ENCODE measurements around the gene ADAMTSL3. TPM values are rescaled to one million over a fixed set of nuclear protein-coding genes. Genes with fewer than 3 reads are reported as not detected.
"Not testable (repeated sequence)": the region's sequence is repeated elsewhere in the genome, so short reads cannot be mapped to it uniquely, and the experiment has no call there.

The ADAMTSL3 gene
- total RNA-seq, 1 donor: 0.72 TPM

DNA sequence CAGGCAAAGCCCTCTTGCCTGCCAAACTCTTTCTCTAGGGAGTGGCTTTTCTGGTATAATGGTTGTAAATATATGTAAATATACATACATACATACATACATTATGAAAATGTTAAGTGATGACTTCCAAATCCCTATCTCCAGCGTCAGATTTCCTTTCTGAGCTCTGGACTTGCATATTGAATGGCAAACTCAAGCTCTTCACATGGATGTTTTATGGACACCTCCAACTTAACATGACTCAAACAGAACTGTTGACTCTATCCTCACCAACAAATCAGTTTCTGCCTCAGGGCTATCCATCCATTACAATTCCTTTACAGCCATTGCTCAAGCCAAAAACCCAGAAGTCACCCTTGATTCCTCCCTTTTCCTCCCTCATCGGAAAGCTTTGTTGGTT is 45.1 kb downstream of the ADAMTSL3 start:
- Histone ChIP-seq H4K20me1 (ENCODE audit: insufficient read depth, low read length) (no peaks in the 10 kb centered on the region), H3K9me3 (ENCODE audit: low read depth, low read length) (no peaks in the 10 kb centered on the region), H3K4me3 (ENCODE audit: insufficient read depth, low read length) (no peak overlapping the region), H3K27me3 (ENCODE audit: insufficient read depth, low read length) (no peaks in the 10 kb centered on the region), H2AFZ (ENCODE audit: low read length) (no peak overlapping the region), H3K4me2 (ENCODE audit: insufficient read depth, low read length) (no peak overlapping the region), H3K27ac (ENCODE audit: low read depth, low read length) (no peak overlapping the region), H3K4me1 (ENCODE audit: insufficient read depth, low read length) (peaks cover 5% of the 10 kb centered on the region), H3K79me2 (ENCODE audit: insufficient read depth, low read length) (no peaks in the 10 kb centered on the region), H3K36me3 (ENCODE audit: insufficient read depth, low read length) (no peaks in the 10 kb centered on the region)
- TF ChIP-seq, protein P1, sequence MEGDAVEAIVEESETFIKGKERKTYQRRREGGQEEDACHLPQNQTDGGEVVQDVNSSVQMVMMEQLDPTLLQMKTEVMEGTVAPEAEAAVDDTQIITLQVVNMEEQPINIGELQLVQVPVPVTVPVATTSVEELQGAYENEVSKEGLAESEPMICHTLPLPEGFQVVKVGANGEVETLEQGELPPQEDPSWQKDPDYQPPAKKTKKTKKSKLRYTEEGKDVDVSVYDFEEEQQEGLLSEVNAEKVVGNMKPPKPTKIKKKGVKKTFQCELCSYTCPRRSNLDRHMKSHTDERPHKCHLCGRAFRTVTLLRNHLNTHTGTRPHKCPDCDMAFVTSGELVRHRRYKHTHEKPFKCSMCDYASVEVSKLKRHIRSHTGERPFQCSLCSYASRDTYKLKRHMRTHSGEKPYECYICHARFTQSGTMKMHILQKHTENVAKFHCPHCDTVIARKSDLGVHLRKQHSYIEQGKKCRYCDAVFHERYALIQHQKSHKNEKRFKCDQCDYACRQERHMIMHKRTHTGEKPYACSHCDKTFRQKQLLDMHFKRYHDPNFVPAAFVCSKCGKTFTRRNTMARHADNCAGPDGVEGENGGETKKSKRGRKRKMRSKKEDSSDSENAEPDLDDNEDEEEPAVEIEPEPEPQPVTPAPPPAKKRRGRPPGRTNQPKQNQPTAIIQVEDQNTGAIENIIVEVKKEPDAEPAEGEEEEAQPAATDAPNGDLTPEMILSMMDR (IDR thresholded peaks at IDR 0.05; ENCODE audit: extremely low read depth, low read depth, low read length): no peak
- no peak for DNase-seq (ENCODE audit: insufficient read length, low spot score, missing footprints)

DNA sequence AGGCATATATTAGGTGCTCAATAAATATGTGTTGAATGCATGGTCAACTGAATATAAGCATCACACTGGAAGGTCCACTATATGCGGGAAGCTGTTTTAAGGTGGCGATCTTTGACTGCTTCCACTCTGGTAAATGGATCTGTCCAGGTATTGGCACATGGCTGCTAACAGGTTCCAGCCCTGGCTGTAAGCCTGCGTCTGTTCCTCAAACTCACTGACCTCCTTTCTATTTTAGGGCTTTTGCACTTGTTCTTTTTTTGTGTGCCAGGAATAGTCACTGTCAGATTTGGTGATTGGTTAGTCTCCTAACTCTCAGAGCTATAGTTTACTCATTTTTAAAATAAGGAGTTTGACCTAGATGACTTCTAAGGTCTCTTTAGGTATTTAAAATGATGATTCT is 46.2 kb downstream of the ADAMTSL3 start:
- H3K4me2 ChIP-seq (ENCODE audit: insufficient read depth, low read length): no peak overlapping the region
- H4K20me1 ChIP-seq (ENCODE audit: insufficient read depth, low read length): no peaks in the 10 kb centered on the region
- H3K27ac ChIP-seq (ENCODE audit: low read depth, low read length): no peak overlapping the region
- no peak for DNase-seq (ENCODE audit: insufficient read length, low spot score, missing footprints)
- H3K27me3 ChIP-seq (ENCODE audit: insufficient read depth, low read length): no peaks in the 10 kb centered on the region
- no peaks in the 10 kb centered on the region for H3K79me2 ChIP-seq (ENCODE audit: insufficient read depth, low read length)
- H2AFZ ChIP-seq (ENCODE audit: low read length): no peak overlapping the region
- peaks cover 5% of the 10 kb centered on the region for H3K4me1 ChIP-seq (ENCODE audit: insufficient read depth, low read length)
- TF ChIP-seq, protein P1 (IDR thresholded peaks at IDR 0.05; ENCODE audit: extremely low read depth, low read depth, low read length): no peak
- no peaks in the 10 kb centered on the region for H3K9me3 ChIP-seq (ENCODE audit: low read depth, low read length)
- no peaks in the 10 kb centered on the region for H3K36me3 ChIP-seq (ENCODE audit: insufficient read depth, low read length)
- no peak overlapping the region for H3K4me3 ChIP-seq (ENCODE audit: insufficient read depth, low read length)

DNA sequence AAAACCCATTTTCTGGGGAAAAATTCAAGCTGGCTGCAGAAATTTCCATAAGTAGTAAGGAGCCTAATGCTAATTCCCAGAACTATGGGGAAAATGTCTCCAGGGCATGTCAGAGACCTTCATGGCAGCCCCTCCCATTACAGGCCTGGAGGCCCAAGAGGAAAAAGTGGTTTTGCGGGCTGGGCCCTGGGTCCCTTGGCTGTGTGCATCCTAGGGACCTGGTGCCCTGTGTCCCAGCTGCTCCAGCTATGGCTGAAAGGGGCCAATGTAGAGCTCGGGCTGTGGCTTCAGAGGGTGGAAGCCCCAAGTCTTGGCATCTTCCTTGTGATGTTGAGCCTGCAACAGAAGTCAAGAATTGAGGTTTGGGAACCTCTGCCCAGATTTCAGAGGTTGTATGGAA is 48.4 kb downstream of the ADAMTSL3 start:
- not testable (repeated sequence) for H3K4me3 ChIP-seq (ENCODE audit: insufficient read depth, low read length); H3K79me2 ChIP-seq (ENCODE audit: insufficient read depth, low read length); H3K27ac ChIP-seq (ENCODE audit: low read depth, low read length); DNase-seq (ENCODE audit: insufficient read length, low spot score, missing footprints); H3K4me1 ChIP-seq (ENCODE audit: insufficient read depth, low read length); H3K36me3 ChIP-seq (ENCODE audit: insufficient read depth, low read length); H3K4me2 ChIP-seq (ENCODE audit: insufficient read depth, low read length); H3K9me3 ChIP-seq (ENCODE audit: low read depth, low read length); H2AFZ ChIP-seq (ENCODE audit: low read length); H4K20me1 ChIP-seq (ENCODE audit: insufficient read depth, low read length); H3K27me3 ChIP-seq (ENCODE audit: insufficient read depth, low read length)

DNA sequence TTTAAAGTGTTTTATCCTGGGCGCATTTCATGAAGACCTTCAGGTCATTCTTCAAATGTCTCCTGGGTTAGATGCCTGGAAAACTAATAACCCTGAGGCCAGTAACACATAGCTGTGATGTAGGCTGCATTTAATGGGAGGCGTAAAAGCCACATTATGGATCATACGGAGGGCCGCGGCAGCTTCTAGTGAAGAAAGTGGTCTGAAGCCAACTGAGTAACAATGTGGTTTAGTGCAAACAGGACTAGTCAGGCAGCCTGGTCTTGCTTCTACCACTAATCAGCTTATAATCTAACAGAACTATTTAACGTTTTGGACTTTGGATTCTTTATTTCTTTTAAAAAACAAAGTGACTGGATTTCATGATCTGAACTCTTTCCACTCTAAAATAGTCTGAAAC is 54.4 kb downstream of the ADAMTSL3 start:
- Histone ChIP-seq H3K9me3 (ENCODE audit: low read depth, low read length) (no peaks in the 10 kb centered on the region), H4K20me1 (ENCODE audit: insufficient read depth, low read length) (no peaks in the 10 kb centered on the region), H3K4me2 (ENCODE audit: insufficient read depth, low read length) (no peak overlapping the region), H3K27me3 (ENCODE audit: insufficient read depth, low read length) (no peaks in the 10 kb centered on the region), H3K4me3 (ENCODE audit: insufficient read depth, low read length) (no peak overlapping the region), H2AFZ (ENCODE audit: low read length) (no peak overlapping the region), H3K36me3 (ENCODE audit: insufficient read depth, low read length) (no peaks in the 10 kb centered on the region), H3K4me1 (ENCODE audit: insufficient read depth, low read length) (peaks cover 3% of the 10 kb centered on the region), H3K27ac (ENCODE audit: low read depth, low read length) (no peak overlapping the region), H3K79me2 (ENCODE audit: insufficient read depth, low read length) (no peaks in the 10 kb centered on the region)
- DNase-seq (ENCODE audit: insufficient read length, low spot score, missing footprints): no peak
- TF ChIP-seq, protein P1 (IDR thresholded peaks at IDR 0.05; ENCODE audit: extremely low read depth, low read depth, low read length): no peak
